CD4-positive, alpha-beta T cell (primary cell): ENCODE results near the gene EEF1AKMT4. TPM values are rescaled to one million over a fixed set of nuclear protein-coding genes. Genes with fewer than 3 reads are reported as not detected.

Source experiments
- ATAC-seq: fragments of 200-7000 bp; cut with Tn5 transposase; one replicate; pipeline ENCODE4 v1.10.0; 2022; ENCODE audit warnings: mild to moderate bottlenecking; ENCODE audit not compliant: poor library complexity
- CTCF ChIA-PET: fragments of 350-600 bp; sonication (Branson Sonifier 250); formaldehyde crosslinking; loops from one replicate; lab custom pipeline; 2021; ENCODE audit warnings: antibody characterized with exemption, inconsistent platforms; lab: Charles Lee
- POLR2A ChIA-PET: fragments of 350-600 bp; sonication (Branson Sonifier 250); formaldehyde crosslinking; loops from one replicate; lab custom pipeline; 2021; ENCODE audit warnings: antibody characterized with exemption, inconsistent platforms; lab: Charles Lee
- DNase-seq, 14 experiments: peaks; one replicate each; pipeline ENCODE4 v3.0.0-alpha.2; 2013 to 2020; ENCODE audit warnings: mixed read lengths in 2 of 14
- H3K27ac ChIP-seq, 2 donors: one replicate each; pipeline versions ENCODE4 v1.5.1 to v1.7.0; 2013; ENCODE audit warnings: low read length in 2 of 2, low read depth in 1 of 2, mild to moderate bottlenecking in 1 of 2
- H3K27me3 ChIP-seq, 2 experiments: 1 replicate in 1 of 2; 2 replicates in 1 of 2; pipeline versions ENCODE4 v1.6.1 to v1.7.0; 2013; ENCODE audit warnings: low read length in 2 of 2, control low read depth in 1 of 2, mild to moderate bottlenecking in 1 of 2, moderate library complexity in 1 of 2; ENCODE audit not compliant: insufficient read depth in 2 of 2, control insufficient read depth in 1 of 2
- H3K36me3 ChIP-seq: one replicate; pipeline ENCODE4 v1.6.1; 2013; ENCODE audit warnings: low read length, control low read depth; ENCODE audit not compliant: insufficient read depth
- H3K4me1 ChIP-seq: one replicate; pipeline ENCODE4 v1.6.1; 2013; ENCODE audit warnings: low read length, control low read depth; ENCODE audit not compliant: insufficient read depth
- H3K4me3 ChIP-seq: one replicate; pipeline ENCODE4 v1.5.1; 2013; ENCODE audit warnings: mild to moderate bottlenecking, low read length, moderate library complexity
- H3K9me3 ChIP-seq, 2 experiments: 1 replicate in 1 of 2; 2 replicates in 1 of 2; pipeline versions ENCODE4 v1.6.1 to v1.7.0; 2013; ENCODE audit warnings: low read length in 2 of 2, mild to moderate bottlenecking in 2 of 2, control low read depth in 1 of 2, moderate library complexity in 1 of 2; ENCODE audit not compliant: control insufficient read depth in 1 of 2, insufficient read depth in 1 of 2
- H3K27ac Mint-ChIP-seq: one replicate; pipeline ENCODE4 v1.8.0; 2020; ENCODE audit warnings: mixed read lengths
- H3K27me3 Mint-ChIP-seq: one replicate; pipeline ENCODE4 v1.8.0; 2021; ENCODE audit warnings: mixed read lengths
- H3K36me3 Mint-ChIP-seq: one replicate; pipeline ENCODE4 v1.8.0; 2021; ENCODE audit warnings: low read depth, mixed read lengths
- H3K4me1 Mint-ChIP-seq: one replicate; pipeline ENCODE4 v1.8.0; 2021; ENCODE audit warnings: low read depth, mixed read lengths
- H3K4me3 Mint-ChIP-seq: one replicate; pipeline ENCODE4 v1.8.0; 2020; ENCODE audit warnings: mild to moderate bottlenecking, mixed read lengths
- H3K9me3 Mint-ChIP-seq: one replicate; pipeline ENCODE4 v1.8.0; 2020; ENCODE audit warnings: mixed read lengths
- intact Hi-C, 2 experiments: fragments of 100-400 bp; cut with DNase I in 1 of 2; cut with micrococcal nuclease in 1 of 2; formaldehyde crosslinking; loops; one replicate each; pipeline versions ENCODE4 v1.15.1 to v1.9.0; 2023 to 2025; cut with DNase I, micrococcal nuclease
- total RNA-seq, 174 experiments: library from RNA in 2 of 174; stranded (reverse) in 2 of 174; gene quantifications; one replicate each; pipeline ENCODE4 v1.2.3 and lab custom pipeline; 2021 to 2026
- TF ChIP-seq, protein P1 (sequence below): fragments of 200-600 bp; IDR thresholded peaks from one replicate; pipeline ENCODE4 v1.8.0; 2022; ENCODE audit warnings: antibody characterized with exemption, mild to moderate bottlenecking

The EEF1AKMT4 gene
- total RNA-seq, 2 experiments from 2014 or later: not detected

DNA sequence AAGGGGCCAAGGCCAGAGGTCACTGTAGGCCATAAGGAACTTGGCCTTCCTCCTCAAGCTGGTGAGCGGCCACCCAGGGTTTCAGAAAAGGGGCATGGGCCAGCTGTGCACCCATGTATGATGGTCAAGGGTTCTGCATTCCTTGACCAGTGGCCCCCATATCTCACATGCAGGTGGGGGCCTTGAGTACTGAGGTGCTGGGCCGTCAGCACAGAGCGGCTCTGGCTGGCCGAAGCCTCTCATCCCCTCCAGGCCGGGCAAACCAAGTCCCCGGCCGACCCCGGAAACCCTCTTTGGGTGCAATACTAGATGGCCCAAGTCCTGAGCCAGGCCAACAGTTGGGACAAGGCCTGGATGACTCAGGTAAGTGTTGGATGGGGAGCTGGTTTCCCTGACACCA lies 10.3 kb upstream of the EEF1AKMT4 start:
- H3K36me3 Mint-ChIP-seq: peaks cover 22% of the 10 kb centered on the region
- peaks cover 0 to 2% of the 10 kb centered on the region in 2 experiments for H3K27me3 ChIP-seq
- intact Hi-C loops: no loop called here
- H3K4me1 ChIP-seq: no peaks in the 10 kb centered on the region
- H3K9me3 ChIP-seq: no peaks in the 10 kb centered on the region
- no peak overlapping the region for H3K4me3 Mint-ChIP-seq
- H3K27ac ChIP-seq: no peak overlapping the region
- H3K36me3 ChIP-seq: peaks cover 23% of the 10 kb centered on the region
- H3K9me3 Mint-ChIP-seq: no peaks in the 10 kb centered on the region
- H3K27ac Mint-ChIP-seq: no peak overlapping the region
- H3K4me1 Mint-ChIP-seq: no peaks in the 10 kb centered on the region
- ATAC-seq (no peak), DNase-seq (no peak)
- H3K27me3 Mint-ChIP-seq: peaks cover under 1% of the 10 kb centered on the region
- POLR2A ChIA-PET: no interaction called here
- no peak overlapping the region for H3K4me3 ChIP-seq
- CTCF ChIA-PET: interaction anchor here (1.4 to 1.8 kb wide), 2 partner anchors 11 to 12 kb away, joined by 4 read pairs; partner anchors contain the start of gene EEF1AKMT4
- TF ChIP-seq, protein P1, sequence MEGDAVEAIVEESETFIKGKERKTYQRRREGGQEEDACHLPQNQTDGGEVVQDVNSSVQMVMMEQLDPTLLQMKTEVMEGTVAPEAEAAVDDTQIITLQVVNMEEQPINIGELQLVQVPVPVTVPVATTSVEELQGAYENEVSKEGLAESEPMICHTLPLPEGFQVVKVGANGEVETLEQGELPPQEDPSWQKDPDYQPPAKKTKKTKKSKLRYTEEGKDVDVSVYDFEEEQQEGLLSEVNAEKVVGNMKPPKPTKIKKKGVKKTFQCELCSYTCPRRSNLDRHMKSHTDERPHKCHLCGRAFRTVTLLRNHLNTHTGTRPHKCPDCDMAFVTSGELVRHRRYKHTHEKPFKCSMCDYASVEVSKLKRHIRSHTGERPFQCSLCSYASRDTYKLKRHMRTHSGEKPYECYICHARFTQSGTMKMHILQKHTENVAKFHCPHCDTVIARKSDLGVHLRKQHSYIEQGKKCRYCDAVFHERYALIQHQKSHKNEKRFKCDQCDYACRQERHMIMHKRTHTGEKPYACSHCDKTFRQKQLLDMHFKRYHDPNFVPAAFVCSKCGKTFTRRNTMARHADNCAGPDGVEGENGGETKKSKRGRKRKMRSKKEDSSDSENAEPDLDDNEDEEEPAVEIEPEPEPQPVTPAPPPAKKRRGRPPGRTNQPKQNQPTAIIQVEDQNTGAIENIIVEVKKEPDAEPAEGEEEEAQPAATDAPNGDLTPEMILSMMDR: no peak

DNA sequence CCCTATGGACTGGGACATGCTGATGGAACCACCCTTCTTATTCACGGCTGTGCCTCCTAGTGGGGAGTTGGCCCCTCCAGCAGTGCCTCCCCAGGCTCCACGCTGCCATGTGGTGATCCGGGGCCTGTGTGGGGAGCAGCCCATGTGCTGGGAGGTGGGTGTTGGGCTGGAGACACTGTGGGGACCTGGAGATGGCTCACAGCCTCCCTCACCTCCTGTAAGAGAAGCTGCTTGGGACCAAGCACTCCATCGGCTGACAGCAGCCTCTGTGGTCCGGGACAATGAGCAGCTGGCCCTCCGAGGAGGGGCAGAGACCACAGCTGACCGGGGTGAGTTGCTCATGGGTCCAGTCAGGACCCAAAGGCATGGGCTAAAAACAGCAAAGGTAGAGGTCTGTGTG lies 9.8 kb upstream of the EEF1AKMT4 start:
- ChIA-PET CTCF (interaction anchor here (1.4 to 1.8 kb wide), 2 partner anchors 10 to 12 kb away, joined by 4 read pairs; partner anchors contain the start of gene EEF1AKMT4), POLR2A (no interaction called here)
- Histone ChIP-seq H3K4me3 (no peak overlapping the region), H3K36me3 (peaks cover 28% of the 10 kb centered on the region), H3K9me3 (no peaks in the 10 kb centered on the region), H3K27ac (no peak overlapping the region), H3K27me3 (no peaks in the 10 kb centered on the region), H3K4me1 (no peaks in the 10 kb centered on the region)
- H3K27me3 Mint-ChIP-seq: no peaks in the 10 kb centered on the region
- H3K4me3 Mint-ChIP-seq: no peak overlapping the region
- intact Hi-C loops: no loop called here
- ATAC-seq (no peak), DNase-seq (no peak)
- TF ChIP-seq, protein P1: no peak
- peaks cover 27% of the 10 kb centered on the region for H3K36me3 Mint-ChIP-seq
- H3K9me3 Mint-ChIP-seq: no peaks in the 10 kb centered on the region
- H3K27ac Mint-ChIP-seq: no peak overlapping the region
- H3K4me1 Mint-ChIP-seq: no peaks in the 10 kb centered on the region

DNA sequence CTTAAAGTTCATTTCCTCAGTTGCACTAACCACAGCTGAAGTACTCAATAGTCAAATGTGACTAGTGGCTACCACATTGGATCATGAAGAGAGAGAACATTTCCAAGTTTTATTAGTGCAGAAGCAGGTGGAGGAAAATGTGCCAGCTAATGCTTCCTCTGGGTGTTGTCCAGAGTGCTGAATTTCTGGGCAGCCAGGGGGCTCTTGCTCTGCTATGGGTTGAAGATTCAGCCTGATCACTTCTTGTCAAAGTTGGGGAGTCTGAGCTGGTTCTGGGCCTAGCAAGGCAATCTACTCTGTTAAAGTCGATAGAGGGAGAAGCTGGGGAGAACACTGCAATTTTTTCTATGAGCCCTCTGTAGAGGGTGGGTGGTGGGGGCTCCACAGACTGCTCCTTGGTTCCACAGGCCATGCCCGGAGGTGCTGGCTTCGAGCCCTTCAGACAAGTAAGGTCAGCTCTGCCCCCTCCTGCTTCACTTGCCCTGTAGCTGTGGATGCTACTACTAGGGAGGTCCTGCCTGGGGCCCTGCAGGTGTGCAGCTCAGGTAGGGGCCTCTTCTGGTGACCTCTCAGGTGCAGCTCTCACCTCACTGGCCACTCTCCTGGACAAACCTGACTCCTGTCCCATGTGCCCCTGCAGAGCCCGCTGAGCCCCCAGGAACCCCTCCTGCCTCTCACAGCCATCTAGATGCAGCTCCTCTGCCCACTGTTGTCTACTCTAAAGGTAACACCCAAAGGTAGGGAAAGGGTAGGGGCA lies 8.9 kb upstream of the EEF1AKMT4 start:
- Mint-ChIP-seq H3K27me3 (no peaks in the 10 kb centered on the region), H3K36me3 (peaks cover 35% of the 10 kb centered on the region), H3K4me3 (no peak overlapping the region), H3K4me1 (no peaks in the 10 kb centered on the region), H3K27ac (no peak overlapping the region), H3K9me3 (no peaks in the 10 kb centered on the region)
- no peak overlapping the region for H3K27ac ChIP-seq
- POLR2A ChIA-PET: interaction anchor here (0.8 kb wide), 1 partner anchor 11 kb away, joined by 3 read pairs; the partner anchor contains the start of gene VWA5B2
- intact Hi-C loops: no loop called here
- H3K27me3 ChIP-seq: no peaks in the 10 kb centered on the region
- H3K36me3 ChIP-seq: peaks cover 36% of the 10 kb centered on the region
- ATAC-seq: no peak
- CTCF ChIA-PET: interaction anchor here (1.4 to 1.8 kb wide), 2 partner anchors 9 to 13 kb away, joined by 4 read pairs; partner anchors contain the start of gene EEF1AKMT4
- no peak overlapping the region for H3K4me3 ChIP-seq
- no peaks in the 10 kb centered on the region for H3K9me3 ChIP-seq
- no peaks in the 10 kb centered on the region for H3K4me1 ChIP-seq
- TF ChIP-seq, protein P1: no peak
- DNase-seq: no peak
